ENCODE results near the gene FGFBP3. TPM values are rescaled to one million over a fixed set of nuclear protein-coding genes. Genes with fewer than 3 reads are reported as not detected.
"Not testable (repeated sequence)": the region's sequence is repeated elsewhere in the genome, so short reads cannot be mapped to it uniquely, and the experiment has no call there.

FGFBP3 gene
- total and polyA plus RNA-seq, 8 donors, result 0.76 to 4.2 (median 3.6) TPM

DNA sequence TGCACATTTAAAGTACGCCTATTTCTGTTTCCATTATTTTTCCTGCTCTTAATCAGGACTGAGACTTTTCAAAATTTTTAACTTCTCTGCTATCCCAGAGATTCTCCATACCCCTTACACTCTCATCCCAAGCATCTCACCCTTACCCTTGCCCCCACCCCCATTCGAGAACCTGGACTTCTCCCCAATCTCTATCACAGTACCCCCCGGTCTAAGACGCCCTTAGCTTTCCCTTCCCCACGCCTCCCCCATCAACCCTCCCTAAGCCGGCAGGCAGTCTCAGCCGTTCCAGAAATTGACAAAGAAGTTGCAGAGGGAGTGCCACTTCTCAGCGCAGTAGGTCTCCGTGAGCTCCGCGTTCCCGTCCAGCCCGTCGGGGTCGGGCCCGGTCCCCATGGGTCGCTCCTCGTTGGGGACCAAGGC is 1.4 kb downstream of the FGFBP3 start:
- H3K27ac ChIP-seq, result peak overlapping the region; percentile 71 to 82
- H3K4me3 ChIP-seq, result peak overlapping the region; percentile 79 to 83
- DNase-seq (no peak), ATAC-seq (peak; percentile 21)
- intact Hi-C loops (cut with DNase I), result loop anchor here in 1 of 2 donors (10.0 kb wide), 1 partner anchor 63 kb away; no protein-coding TSS in a partner anchor
- H3K4me1 ChIP-seq, result peaks cover 5 to 23% of the 10 kb centered on the region in 2 donors
- TF ChIP-seq, protein P1, sequence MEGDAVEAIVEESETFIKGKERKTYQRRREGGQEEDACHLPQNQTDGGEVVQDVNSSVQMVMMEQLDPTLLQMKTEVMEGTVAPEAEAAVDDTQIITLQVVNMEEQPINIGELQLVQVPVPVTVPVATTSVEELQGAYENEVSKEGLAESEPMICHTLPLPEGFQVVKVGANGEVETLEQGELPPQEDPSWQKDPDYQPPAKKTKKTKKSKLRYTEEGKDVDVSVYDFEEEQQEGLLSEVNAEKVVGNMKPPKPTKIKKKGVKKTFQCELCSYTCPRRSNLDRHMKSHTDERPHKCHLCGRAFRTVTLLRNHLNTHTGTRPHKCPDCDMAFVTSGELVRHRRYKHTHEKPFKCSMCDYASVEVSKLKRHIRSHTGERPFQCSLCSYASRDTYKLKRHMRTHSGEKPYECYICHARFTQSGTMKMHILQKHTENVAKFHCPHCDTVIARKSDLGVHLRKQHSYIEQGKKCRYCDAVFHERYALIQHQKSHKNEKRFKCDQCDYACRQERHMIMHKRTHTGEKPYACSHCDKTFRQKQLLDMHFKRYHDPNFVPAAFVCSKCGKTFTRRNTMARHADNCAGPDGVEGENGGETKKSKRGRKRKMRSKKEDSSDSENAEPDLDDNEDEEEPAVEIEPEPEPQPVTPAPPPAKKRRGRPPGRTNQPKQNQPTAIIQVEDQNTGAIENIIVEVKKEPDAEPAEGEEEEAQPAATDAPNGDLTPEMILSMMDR (IDR thresholded peaks at IDR 0.05), result no peak
- H3K9me3 ChIP-seq, result no peaks in the 10 kb centered on the region
- H3K27me3 ChIP-seq, result no peaks in the 10 kb centered on the region
- no peaks in the 10 kb centered on the region for H3K36me3 ChIP-seq

DNA sequence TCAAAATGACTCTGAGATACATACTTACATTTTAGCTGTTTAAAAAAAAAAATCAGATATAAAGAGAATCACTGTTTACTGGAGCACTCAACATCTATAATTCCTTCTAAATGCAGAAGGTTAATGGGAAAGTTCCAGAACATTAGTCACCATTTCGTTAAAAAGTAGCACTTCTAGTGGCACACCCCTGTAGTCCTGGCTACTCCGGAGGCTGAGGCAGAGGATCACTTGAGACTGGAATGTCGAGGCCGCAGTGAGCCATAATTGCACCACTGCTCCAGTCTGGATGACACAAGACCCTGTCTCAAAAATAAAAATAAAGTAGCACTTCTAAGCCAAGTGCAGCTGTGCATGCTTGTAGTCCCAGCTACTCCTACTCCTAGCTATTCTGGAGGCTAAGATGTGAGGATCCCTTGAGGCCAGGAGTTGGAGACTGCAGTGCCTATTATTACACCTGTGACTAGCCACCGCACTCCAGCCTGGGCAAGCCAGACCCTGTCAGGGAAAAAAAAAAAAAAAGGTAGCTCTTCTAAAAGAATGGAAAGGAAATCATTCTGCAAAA is 2.2 kb downstream of the FGFBP3 start:
- no peaks in the 10 kb centered on the region for H3K27me3 ChIP-seq
- no peak overlapping the region for H3K27ac ChIP-seq
- ATAC-seq (no peak), DNase-seq (no peak)
- H3K36me3 ChIP-seq, result no peaks in the 10 kb centered on the region
- TF ChIP-seq, protein P1 (IDR thresholded peaks at IDR 0.05), result no peak
- H3K4me1 ChIP-seq, result peaks cover 9 to 30% of the 10 kb centered on the region in 2 donors
- intact Hi-C loops (cut with DNase I), result loop anchor here in 1 of 2 donors (10.0 kb wide), 1 partner anchor 62 kb away; no protein-coding TSS in a partner anchor
- H3K4me3 ChIP-seq, result no peak overlapping the region
- H3K9me3 ChIP-seq, result no peaks in the 10 kb centered on the region

DNA sequence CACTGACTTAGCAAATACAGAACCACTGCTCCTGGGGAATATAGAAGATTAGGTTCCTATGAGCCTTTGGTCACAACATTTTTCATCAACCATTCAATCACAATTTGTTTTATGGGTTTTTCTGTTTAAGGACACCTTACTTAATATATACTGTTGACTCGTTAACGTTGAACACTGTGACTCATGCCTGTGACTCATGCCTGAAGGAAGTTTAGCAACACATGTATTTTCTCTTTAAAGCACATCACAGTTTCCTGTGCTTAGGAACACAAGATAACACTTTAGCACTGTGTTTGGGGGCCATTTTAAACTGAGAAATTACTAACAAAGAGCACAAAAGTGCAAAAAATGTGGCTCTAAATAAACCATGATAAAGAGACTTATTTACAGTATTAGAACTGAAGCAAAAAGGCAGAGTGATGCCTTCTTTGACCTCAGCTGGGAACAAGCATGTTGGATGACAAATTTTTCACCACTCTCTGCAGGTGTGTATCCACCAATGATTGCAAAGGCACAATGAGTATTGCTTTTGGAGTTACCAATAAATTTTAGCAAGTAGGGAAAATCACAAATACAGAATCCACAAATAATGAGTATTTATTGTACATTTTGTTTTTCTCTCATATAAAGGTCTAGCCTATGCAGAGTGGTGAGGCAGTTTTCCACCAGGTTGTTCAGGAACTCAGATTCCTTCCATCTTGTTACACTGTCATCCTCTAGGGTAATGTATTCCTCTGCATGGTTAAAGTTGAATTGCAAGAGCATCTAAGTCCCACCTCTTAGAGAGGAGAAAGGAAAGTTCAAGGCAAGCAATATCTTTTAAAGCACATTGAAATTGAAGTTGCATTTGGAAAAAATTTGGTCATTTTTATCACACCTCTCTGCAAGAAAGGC is 7.3 kb downstream of the FGFBP3 start:
- H3K9me3 ChIP-seq, result no peaks in the 10 kb centered on the region
- no peak overlapping the region for H3K4me3 ChIP-seq
- TF ChIP-seq, protein P1 (IDR thresholded peaks at IDR 0.05), result no peak
- no peak for DNase-seq
- peaks cover 6 to 19% of the 10 kb centered on the region in 2 donors for H3K4me1 ChIP-seq
- H3K27ac ChIP-seq, result peak overlapping the region in 1 of 2 donors; percentile 86
- intact Hi-C loops (cut with DNase I), result loop anchor here in 1 of 2 donors (10.0 kb wide), 1 partner anchor 57 kb away; no protein-coding TSS in a partner anchor
- H3K36me3 ChIP-seq, result no peaks in the 10 kb centered on the region
- ATAC-seq, result peak; percentile 98
- no peaks in the 10 kb centered on the region for H3K27me3 ChIP-seq

DNA sequence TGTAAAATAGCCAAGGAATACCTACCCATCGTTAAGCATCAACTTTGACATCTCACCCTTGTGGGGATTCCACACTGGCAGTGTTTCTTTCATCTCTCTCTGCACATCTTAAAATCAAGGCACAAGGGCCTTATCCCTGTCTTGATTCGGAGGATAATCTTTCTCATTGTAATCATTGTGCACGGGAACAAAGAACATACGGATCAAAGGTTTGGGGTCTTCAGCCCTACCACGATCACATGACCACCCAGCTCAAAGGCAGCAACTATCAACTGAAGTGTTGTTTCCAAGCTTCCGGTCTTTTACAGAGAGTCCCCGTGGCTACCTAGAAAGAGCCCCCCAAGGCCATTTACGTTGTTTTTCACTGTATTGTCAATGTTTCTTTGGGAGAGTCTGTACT is 11.9 kb downstream of the FGFBP3 start:
- TF ChIP-seq, protein P1 (IDR thresholded peaks at IDR 0.05), result no peak
- ATAC-seq, result no peak
- intact Hi-C loops (cut with DNase I), result no loop called here
- no peak overlapping the region for H3K4me3 ChIP-seq
- no peaks in the 10 kb centered on the region for H3K27me3 ChIP-seq
- no peak for DNase-seq
- H3K4me1 ChIP-seq, result peaks cover 5 to 14% of the 10 kb centered on the region in 2 donors
- H3K36me3 ChIP-seq, result no peaks in the 10 kb centered on the region
- no peak overlapping the region for H3K27ac ChIP-seq
- H3K9me3 ChIP-seq, result no peaks in the 10 kb centered on the region

DNA sequence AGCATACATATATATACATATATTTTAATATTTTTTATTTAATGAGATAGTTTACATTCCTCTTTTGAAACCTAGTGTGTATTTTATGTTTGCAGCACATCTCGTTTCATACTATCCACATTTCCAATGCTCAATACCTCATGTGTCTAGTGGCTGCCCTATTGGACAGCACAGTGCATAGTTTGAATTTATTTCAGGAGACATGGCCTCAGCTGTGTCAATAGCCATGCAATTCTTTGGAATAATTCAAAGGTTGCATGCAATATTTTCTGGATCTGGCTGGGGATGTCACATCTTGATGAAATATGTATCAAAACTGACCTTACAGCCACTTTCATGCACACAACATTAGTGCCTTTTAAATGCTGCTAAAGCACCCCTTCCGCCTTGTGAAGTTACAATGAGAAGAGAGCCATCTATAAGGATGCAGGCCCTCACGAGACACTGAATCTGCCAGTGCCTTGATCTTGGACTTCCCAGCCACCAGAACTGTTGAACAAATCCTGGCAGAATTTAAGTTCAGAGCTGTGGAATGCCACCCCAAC is 13.0 kb downstream of the FGFBP3 start:
- ATAC-seq (no peak), DNase-seq (no peak)
- H3K4me3 ChIP-seq, result no peak overlapping the region
- no peaks in the 10 kb centered on the region for H3K36me3 ChIP-seq
- no peaks in the 10 kb centered on the region for H3K9me3 ChIP-seq
- TF ChIP-seq, protein P1 (IDR thresholded peaks at IDR 0.05), result no peak
- intact Hi-C loops (cut with DNase I), result no loop called here
- H3K4me1 ChIP-seq, result peaks cover 0 to 2% of the 10 kb centered on the region in 2 donors
- H3K27ac ChIP-seq, result no peak overlapping the region
- no peaks in the 10 kb centered on the region for H3K27me3 ChIP-seq

DNA sequence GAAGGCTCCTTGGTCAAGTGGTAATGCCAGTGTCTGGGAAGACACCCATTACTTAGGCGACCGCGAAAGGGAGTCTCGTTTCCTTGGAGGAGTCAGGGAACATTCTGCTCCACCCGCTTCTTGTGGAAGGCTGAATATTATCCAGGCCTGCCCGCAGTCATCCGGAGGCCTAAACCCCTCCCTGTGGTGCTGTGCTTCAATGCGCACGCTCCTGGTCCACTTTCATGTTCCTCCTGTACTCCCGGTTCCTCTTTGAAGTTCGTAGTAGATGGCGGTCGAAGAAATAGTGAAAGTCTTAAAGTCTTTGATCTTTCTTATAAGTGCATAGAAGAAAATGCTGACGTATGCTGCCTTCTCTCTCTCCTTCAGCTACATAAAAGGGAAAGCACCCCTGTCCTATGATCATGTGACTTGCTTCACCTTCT is 15.0 kb downstream of the FGFBP3 start:
- H3K27ac ChIP-seq; ATAC-seq; H3K9me3 ChIP-seq; H3K36me3 ChIP-seq; DNase-seq; H3K4me3 ChIP-seq; H3K27me3 ChIP-seq; intact Hi-C loops (cut with DNase I); H3K4me1 ChIP-seq: not testable (repeated sequence)
